Measurements from ENCODE around the gene C12orf42. TPM values are rescaled to one million over a fixed set of nuclear protein-coding genes. Genes with fewer than 3 reads are reported as not detected.

The C12orf42 gene
- total RNA-seq, 1 experiment from 2014 or later, result not detected

DNA sequence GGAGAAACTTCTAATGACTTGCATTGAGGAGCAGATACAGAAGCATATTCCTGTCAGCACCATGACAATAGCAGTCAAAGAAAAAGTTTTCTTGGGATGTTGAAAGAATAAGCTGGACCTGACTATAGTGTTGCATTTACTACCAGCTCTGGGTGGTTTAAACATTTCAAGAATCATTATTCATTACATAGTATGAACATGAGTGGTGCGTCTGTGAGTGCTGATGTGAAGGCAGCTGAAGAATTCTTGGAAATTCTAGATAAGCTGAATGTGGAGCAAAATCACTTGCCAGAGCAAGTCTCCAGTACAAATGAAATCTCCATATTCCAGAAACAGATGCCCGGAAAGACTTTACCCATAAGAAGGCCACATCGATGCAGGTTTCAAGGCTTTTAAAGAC, 46.3 kb upstream of the C12orf42 start:
- Histone ChIP-seq H3K4me1 (ENCODE audit: control insufficient read depth in 1 of 2, insufficient read depth in 2 of 2, low read length in 2 of 2) (no peaks in the 10 kb centered on the region), H3K4me3 (replicated peaks in 1 of 2; ENCODE audit: low read depth in 1 of 2, low read length in 2 of 2) (no peak overlapping the region), H3K9me2 (ENCODE audit: insufficient read depth) (no peaks in the 10 kb centered on the region), H3K4me2 (ENCODE audit: low read length) (no peak overlapping the region), H3K9ac (ENCODE audit: low read length) (no peak overlapping the region), H3K79me2 (ENCODE audit: insufficient read depth, low read length) (no peaks in the 10 kb centered on the region), H4K20me1 (ENCODE audit: insufficient read depth) (no peaks in the 10 kb centered on the region), H3K36me3 (ENCODE audit: control insufficient read depth in 1 of 2, insufficient read depth in 2 of 2, low read length in 2 of 2) (no peaks in the 10 kb centered on the region), H2AFZ (ENCODE audit: low read depth, low read length, poor library complexity, severe bottlenecking) (no peak overlapping the region), H3K9me3 (ENCODE audit: control insufficient read depth in 1 of 2, insufficient read depth in 1 of 2, low read depth in 1 of 2, low read length in 2 of 2) (no peaks in the 10 kb centered on the region), H3K27ac (ENCODE audit: low read depth, low read length) (no peak overlapping the region), H3K27me3 (ENCODE audit: insufficient read depth, low read length) (no peaks in the 10 kb centered on the region)
- ATAC-seq (no peak), DNase-seq (ENCODE audit: low read depth, low spot score) (no peak)
- POLR2A ChIA-PET, result no interaction called here
- TF ChIP-seq CEBPB (IDR thresholded peaks at IDR 0.05; ENCODE audit: low read depth) (no peak), SP1 (IDR thresholded peaks at IDR 0.05; ENCODE audit: low read depth) (no peak), POLR2A (IDR thresholded peaks at IDR 0.05; ENCODE audit: borderline replicate concordance, extremely low read depth, insufficient read depth, insufficient read length) (no peak), POLR2AphosphoS5 (IDR thresholded peaks at IDR 0.05; ENCODE audit: low read depth, low read length) (no peak), ZNF274 (IDR thresholded peaks at IDR 0.05; ENCODE audit: low read depth, low read length) (no peak), SRF (IDR thresholded peaks at IDR 0.05; ENCODE audit: low read depth) (no peak), YY1 (IDR thresholded peaks at IDR 0.05; ENCODE audit: extremely low read depth, insufficient replicate concordance, low read depth, low read length) (no peak)
- TF ChIP-seq, protein P1, sequence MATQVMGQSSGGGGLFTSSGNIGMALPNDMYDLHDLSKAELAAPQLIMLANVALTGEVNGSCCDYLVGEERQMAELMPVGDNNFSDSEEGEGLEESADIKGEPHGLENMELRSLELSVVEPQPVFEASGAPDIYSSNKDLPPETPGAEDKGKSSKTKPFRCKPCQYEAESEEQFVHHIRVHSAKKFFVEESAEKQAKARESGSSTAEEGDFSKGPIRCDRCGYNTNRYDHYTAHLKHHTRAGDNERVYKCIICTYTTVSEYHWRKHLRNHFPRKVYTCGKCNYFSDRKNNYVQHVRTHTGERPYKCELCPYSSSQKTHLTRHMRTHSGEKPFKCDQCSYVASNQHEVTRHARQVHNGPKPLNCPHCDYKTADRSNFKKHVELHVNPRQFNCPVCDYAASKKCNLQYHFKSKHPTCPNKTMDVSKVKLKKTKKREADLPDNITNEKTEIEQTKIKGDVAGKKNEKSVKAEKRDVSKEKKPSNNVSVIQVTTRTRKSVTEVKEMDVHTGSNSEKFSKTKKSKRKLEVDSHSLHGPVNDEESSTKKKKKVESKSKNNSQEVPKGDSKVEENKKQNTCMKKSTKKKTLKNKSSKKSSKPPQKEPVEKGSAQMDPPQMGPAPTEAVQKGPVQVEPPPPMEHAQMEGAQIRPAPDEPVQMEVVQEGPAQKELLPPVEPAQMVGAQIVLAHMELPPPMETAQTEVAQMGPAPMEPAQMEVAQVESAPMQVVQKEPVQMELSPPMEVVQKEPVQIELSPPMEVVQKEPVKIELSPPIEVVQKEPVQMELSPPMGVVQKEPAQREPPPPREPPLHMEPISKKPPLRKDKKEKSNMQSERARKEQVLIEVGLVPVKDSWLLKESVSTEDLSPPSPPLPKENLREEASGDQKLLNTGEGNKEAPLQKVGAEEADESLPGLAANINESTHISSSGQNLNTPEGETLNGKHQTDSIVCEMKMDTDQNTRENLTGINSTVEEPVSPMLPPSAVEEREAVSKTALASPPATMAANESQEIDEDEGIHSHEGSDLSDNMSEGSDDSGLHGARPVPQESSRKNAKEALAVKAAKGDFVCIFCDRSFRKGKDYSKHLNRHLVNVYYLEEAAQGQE (IDR thresholded peaks at IDR 0.05; ENCODE audit: low read depth), result no peak
- BruUV-seq (replicated peaks), result no TSS peak
- intact Hi-C loops (cut with micrococcal nuclease), result no loop called here
- RAD21 ChIA-PET (ENCODE audit: low non-redundant PET in 1 of 2, low total read pairs in 2 of 2, uncharacterized antibody in 2 of 2, unreplicated experiment in 2 of 2), result no interaction called here
- CTCF ChIA-PET, result no interaction called here

All from HCT116 (cell line).